Effector memory CD4-positive, alpha-beta T cell (primary cell): ENCODE data around the gene XRCC3.

Experiments
- DNase-seq, 3 donors: peaks; one replicate each; pipeline ENCODE4 v3.0.0-alpha.2; 2020
- H3K27ac ChIP-seq: 2 replicates; pipeline ENCODE4 v1.7.0; 2013; ENCODE audit warnings: mild to moderate bottlenecking, low read length, moderate library complexity; ENCODE audit not compliant: insufficient read depth, poor library complexity, severe bottlenecking
- H3K27me3 ChIP-seq: replicated peaks from 2 replicates; pipeline ENCODE4 v1.7.0; 2013; ENCODE audit warnings: mild to moderate bottlenecking, low read length; ENCODE audit not compliant: insufficient read depth, control insufficient read depth, poor library complexity, severe bottlenecking
- H3K36me3 ChIP-seq: 2 replicates; pipeline ENCODE4 v1.7.0; 2013; ENCODE audit warnings: mild to moderate bottlenecking, low read length, moderate library complexity; ENCODE audit not compliant: control insufficient read depth, insufficient read depth
- H3K4me1 ChIP-seq: 2 replicates; pipeline ENCODE4 v1.7.0; 2013; ENCODE audit warnings: low read length, mild to moderate bottlenecking; ENCODE audit not compliant: control insufficient read depth, insufficient read depth, poor library complexity, severe bottlenecking
- H3K4me3 ChIP-seq: 2 replicates; pipeline ENCODE4 v1.7.0; 2013; ENCODE audit warnings: low read length, low read depth, mild to moderate bottlenecking; ENCODE audit not compliant: insufficient read depth, poor library complexity, severe bottlenecking
- H3K9me3 ChIP-seq: 2 replicates; pipeline ENCODE4 v1.7.0; 2013; ENCODE audit warnings: mild to moderate bottlenecking, low read length, moderate library complexity; ENCODE audit not compliant: control insufficient read depth

XRCC3 gene

GRCh38 chr14:103748534-103748857 is 33.2 kb upstream of the XRCC3 start:
- H3K27me3 ChIP-seq, result no peaks in the 10 kb centered on the region
- no peak for DNase-seq
- no peak overlapping the region for H3K4me3 ChIP-seq
- H3K27ac ChIP-seq, result no peak overlapping the region
- no peaks in the 10 kb centered on the region for H3K9me3 ChIP-seq
- no peaks in the 10 kb centered on the region for H3K4me1 ChIP-seq
- peaks cover 11% of the 10 kb centered on the region for H3K36me3 ChIP-seq

GRCh38 chr14:103746701-103747100 is 31.4 kb upstream of the XRCC3 start:
- DNase-seq, result no peak
- no peak overlapping the region for H3K27ac ChIP-seq
- no peaks in the 10 kb centered on the region for H3K9me3 ChIP-seq
- no peaks in the 10 kb centered on the region for H3K4me1 ChIP-seq
- peaks cover 12% of the 10 kb centered on the region for H3K36me3 ChIP-seq
- no peaks in the 10 kb centered on the region for H3K27me3 ChIP-seq
- H3K4me3 ChIP-seq, result no peak overlapping the region

DNA sequence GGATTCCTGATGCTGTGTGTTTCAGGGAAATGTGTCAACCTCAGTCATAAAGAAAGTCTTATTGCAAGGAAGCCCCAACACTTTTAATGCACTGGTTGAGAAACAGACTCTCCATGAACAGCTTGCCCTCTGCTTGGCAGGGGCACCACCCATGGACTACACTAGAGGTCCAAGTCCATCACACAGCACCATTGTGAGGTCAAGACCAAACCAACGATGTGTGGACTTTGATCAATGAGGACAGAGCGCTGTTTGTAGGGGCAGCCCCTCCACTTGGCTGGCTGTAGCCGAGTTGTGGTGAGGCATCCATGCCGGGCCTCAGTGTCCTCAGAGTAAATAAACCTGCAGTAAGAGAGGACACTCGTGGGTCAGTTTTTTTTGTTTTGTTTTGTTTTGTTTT is 30.2 kb upstream of the XRCC3 start:
- Histone ChIP-seq H3K36me3 (peaks cover 22% of the 10 kb centered on the region), H3K4me1 (no peaks in the 10 kb centered on the region), H3K4me3 (no peak overlapping the region), H3K9me3 (no peaks in the 10 kb centered on the region), H3K27ac (no peak overlapping the region), H3K27me3 (no peaks in the 10 kb centered on the region)
- DNase-seq, result no peak

DNA sequence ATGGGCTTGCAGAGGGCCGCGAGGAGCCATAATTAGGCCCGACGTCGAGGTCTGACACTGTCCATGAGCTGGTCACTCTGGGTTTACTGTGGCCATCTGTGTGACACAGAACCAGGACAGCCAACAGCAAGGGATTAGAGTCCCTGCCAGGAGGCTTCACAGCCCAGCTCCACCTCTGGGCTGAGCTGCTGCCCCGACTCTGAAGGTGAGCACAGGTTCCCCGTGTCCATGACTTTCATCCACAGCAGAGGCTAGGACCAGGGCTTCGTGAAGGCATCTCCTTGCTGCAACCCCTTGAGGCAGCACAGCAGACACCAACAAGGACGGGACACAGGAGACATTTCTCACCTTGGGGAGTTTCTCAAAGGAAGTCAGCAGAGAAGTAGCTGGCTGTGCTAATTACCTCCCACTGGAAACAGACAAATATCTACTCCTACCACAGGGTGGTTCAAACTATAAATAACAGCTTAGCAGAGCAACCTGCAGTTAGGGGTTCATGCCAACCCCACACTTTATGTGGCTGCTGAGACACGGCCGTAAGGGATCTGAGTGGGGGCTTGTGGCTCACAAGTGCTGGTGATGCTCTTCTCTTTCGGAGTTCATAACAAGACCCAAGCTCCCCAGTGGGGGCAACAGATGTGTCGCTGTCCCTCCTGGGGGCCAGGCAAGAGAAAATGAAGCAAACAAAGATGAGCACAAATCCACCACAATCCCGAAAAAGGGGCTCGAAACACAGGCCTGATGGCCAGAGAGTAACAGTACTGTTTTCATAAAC is 29.6 kb upstream of the XRCC3 start:
- Histone ChIP-seq H3K36me3 (peaks cover 28% of the 10 kb centered on the region), H3K27ac (no peak overlapping the region), H3K9me3 (no peaks in the 10 kb centered on the region), H3K4me3 (no peak overlapping the region), H3K4me1 (no peaks in the 10 kb centered on the region), H3K27me3 (no peaks in the 10 kb centered on the region)
- no peak for DNase-seq

- H3K36me3 ChIP-seq, result peaks cover 39% of the 10 kb centered on the region
- no peak overlapping the region for H3K4me3 ChIP-seq
- no peaks in the 10 kb centered on the region for H3K4me1 ChIP-seq
- DNase-seq, result no peak
- H3K27me3 ChIP-seq, result no peaks in the 10 kb centered on the region
- no peaks in the 10 kb centered on the region for H3K9me3 ChIP-seq
- H3K27ac ChIP-seq, result no peak overlapping the region
These were observed 28.4 kb upstream of the XRCC3 start for GRCh38 chr14:103743691-103744090.

- H3K9me3 ChIP-seq, result no peaks in the 10 kb centered on the region
- H3K27ac ChIP-seq, result no peak overlapping the region
- H3K27me3 ChIP-seq, result no peaks in the 10 kb centered on the region
- H3K4me1 ChIP-seq, result no peaks in the 10 kb centered on the region
- peaks cover 47% of the 10 kb centered on the region for H3K36me3 ChIP-seq
- no peak overlapping the region for H3K4me3 ChIP-seq
- DNase-seq, result no peak
These were observed 27.4 kb upstream of the XRCC3 start for GRCh38 chr14:103742499-103743255.

GRCh38 chr14:103741876-103742275 is 26.6 kb upstream of the XRCC3 start:
- H3K4me1 ChIP-seq, result no peaks in the 10 kb centered on the region
- no peaks in the 10 kb centered on the region for H3K9me3 ChIP-seq
- no peak for DNase-seq
- H3K4me3 ChIP-seq, result no peak overlapping the region
- H3K27me3 ChIP-seq, result no peaks in the 10 kb centered on the region
- H3K36me3 ChIP-seq, result peaks cover 50% of the 10 kb centered on the region
- no peak overlapping the region for H3K27ac ChIP-seq

- Histone ChIP-seq H3K4me3 (no peak overlapping the region), H3K4me1 (no peaks in the 10 kb centered on the region), H3K36me3 (peaks cover 50% of the 10 kb centered on the region), H3K27me3 (no peaks in the 10 kb centered on the region), H3K9me3 (no peaks in the 10 kb centered on the region), H3K27ac (no peak overlapping the region)
- no peak for DNase-seq
These were observed 25.9 kb upstream of the XRCC3 start for GRCh38 chr14:103740991-103741689.

- H3K27ac ChIP-seq, result no peak overlapping the region
- no peaks in the 10 kb centered on the region for H3K4me1 ChIP-seq
- no peak for DNase-seq
- no peaks in the 10 kb centered on the region for H3K9me3 ChIP-seq
- H3K27me3 ChIP-seq, result no peaks in the 10 kb centered on the region
- peaks cover 49% of the 10 kb centered on the region for H3K36me3 ChIP-seq
- H3K4me3 ChIP-seq, result no peak overlapping the region
These were observed 24.7 kb upstream of the XRCC3 start for GRCh38 chr14:103739793-103740501.
